Ovary (tissue), 3 donors: ENCODE measurements around the gene ST7.

ENCODE experiments used
- CTCF ChIP-seq, 3 donors: fragments of 450-650 bp in 2 of 3; fragments of 200-600 bp in 1 of 3; IDR thresholded peaks; one replicate each; pipeline versions ENCODE4 v1.5.1 to v1.8.0; 2016 to 2022; ENCODE audit warnings: antibody characterized with exemption in 3 of 3, mild to moderate bottlenecking in 1 of 3
- EP300 ChIP-seq: sonication (generic); formaldehyde crosslinking; IDR thresholded peaks from one replicate; pipeline ENCODE4 v1.6.1; 2017; ENCODE audit warnings: antibody characterized with exemption
- POLR2A ChIP-seq: fragments of 450-650 bp; IDR thresholded peaks from one replicate; pipeline ENCODE4 v1.6.1; 2017; ENCODE audit warnings: antibody characterized with exemption, mild to moderate bottlenecking, moderate library complexity
- donor health status: DM: no; HTN: no; CAD: no.

GRCh38 chr7:117216436-117217069 is 263.3 kb downstream of the ST7 start:
- no peak for TF ChIP-seq CTCF (IDR thresholded peaks at IDR 0.05)
- TF ChIP-seq POLR2A, result no peak
- no peak for TF ChIP-seq EP300
